Measurements from ENCODE around the gene OR10G2.
"Not testable (repeated sequence)": the region's sequence is repeated elsewhere in the genome, so short reads cannot be mapped to it uniquely, and the experiment has no call there.

The OR10G2 gene, protein sequence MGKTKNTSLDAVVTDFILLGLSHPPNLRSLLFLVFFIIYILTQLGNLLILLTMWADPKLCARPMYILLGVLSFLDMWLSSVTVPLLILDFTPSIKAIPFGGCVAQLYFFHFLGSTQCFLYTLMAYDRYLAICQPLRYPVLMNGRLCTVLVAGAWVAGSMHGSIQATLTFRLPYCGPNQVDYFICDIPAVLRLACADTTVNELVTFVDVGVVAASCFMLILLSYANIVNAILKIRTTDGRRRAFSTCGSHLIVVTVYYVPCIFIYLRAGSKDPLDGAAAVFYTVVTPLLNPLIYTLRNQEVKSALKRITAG

DNA sequence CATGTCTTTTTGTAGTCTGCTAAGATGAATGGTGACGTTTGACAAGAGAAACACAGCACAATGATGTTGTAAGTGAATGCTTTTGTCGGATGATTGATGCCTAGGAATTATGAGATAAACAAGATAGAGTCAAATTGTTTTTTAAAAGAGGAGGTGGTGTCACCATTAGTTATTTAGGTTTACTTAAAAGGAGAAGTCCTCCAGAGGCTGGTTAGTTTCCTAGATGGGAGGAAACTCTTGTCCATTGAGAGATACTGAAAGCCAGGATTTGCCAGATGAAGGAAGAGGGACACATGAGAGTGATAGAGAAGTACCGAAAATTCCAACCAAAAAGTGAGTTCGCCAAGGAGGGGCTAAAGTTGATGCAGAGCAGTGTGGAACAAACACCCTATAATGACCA lies at the start of gene OR10G2:
TSS of gene OR10G2 (minus strand) at position 101 of the 400 bp plus-strand sequence. CDS start at position 3, 98 bp downstream.
- DNase-seq (ENCODE audit: low read depth in 2 of 2) = no peak

DNA sequence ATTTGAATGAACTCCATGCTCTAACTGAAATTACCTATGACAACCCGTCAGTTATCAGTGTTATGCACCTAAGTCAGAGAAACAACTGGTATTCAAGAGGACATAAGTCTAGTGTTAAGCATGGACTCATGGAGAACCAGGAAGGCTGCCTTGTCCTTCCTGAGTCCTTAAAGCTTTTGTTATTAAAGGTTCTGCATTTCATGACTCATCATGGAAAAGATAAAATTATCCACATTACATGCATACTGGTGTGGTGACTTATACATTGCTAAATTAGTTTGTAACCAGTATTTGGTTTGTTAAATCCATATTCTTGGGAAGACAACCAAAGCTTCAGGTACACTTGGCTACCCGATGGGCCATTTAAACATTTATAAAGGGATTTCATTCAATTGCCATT lies 45.3 kb upstream of the OR10G2 start:
- no peak for DNase-seq (ENCODE audit: low read depth in 2 of 2)

DNA sequence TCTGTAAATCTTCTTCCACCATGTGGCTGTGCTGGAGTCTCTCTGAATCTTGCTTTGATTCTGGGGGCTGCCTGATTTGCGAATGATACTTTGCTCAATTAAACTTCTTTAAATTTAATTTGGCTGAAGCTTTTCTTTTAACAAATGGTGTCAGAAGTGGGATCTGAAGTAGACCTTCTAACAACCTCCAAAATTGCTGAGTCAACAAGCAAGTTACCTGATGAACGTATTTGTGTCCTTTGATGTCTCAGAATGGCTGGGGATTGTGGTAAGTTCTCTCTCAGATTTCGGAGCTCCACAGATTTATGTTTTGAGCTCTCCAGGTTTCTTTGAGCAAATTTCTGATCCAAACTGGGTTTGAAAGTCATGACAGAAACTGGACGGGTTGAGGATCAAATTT lies 40.8 kb upstream of the OR10G2 start:
- no peak for DNase-seq (ENCODE audit: low read depth in 2 of 2)

DNA sequence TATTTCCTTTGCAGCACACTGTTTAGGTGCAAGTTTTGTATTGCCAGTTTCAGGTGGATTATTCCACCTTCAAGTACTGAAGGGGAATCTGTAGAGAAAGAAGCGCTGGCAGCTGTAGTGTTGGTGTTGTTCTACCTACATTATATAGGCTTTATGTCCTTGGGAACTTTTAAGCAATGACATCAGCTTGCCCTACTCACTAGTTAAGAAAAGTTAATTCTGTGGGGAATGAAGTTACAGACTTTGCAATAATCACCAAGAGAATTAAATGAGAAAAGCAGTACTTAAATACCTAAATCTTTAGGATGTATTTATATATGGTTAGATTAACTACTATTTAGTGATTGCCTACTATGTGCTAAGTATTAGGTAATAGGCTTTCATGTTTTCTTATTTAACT lies 39.0 kb upstream of the OR10G2 start, which contains the start of gene OR4E1:
TSS of gene OR4E1 (minus strand) at position 101 of the 400 bp plus-strand sequence. CDS start 2,883 bp downstream, outside the sequence.
- no peak for DNase-seq (ENCODE audit: low read depth in 2 of 2)

DNA sequence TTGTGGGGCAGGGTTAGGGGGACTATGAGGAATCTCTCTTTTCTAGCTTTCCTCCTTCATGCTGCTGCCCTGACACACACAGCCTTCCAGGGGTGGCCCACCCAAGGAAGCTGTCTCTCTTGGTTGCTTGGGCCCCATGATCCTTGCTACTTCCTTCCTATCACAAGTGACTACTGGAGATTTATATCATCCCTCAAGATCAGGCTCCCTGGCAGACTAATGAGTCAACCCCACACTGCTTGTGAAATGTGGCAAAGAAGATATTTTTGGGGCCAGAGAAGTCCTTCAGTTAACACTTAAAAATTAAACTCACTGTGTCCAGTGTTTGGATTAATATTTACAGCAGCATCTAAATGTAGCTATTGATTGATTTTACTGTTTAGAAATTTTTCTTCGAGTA lies 37.4 kb upstream of the OR10G2 start:
- DNase-seq (ENCODE audit: low read depth in 2 of 2) = no peak

DNA sequence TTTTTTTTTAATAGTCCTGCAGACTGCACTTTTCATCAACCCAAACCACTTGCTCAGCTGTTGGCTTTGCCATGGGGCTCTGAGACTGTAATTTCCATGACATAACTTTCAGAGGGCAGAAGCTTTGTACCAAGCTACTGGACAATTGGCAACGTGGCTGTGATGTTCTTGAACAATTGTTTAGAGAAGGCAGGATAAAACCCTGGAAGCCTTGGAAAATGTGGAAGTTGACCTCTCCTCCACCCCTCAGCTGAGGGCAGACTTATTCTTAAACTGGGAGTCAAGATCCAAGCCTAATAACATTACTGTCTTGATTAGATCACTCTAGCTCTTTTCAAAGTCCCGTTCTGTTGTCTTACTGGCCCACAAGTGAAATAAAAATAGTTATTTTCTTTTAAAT lies 36.6 kb upstream of the OR10G2 start:
- no peak for DNase-seq (ENCODE audit: low read depth in 2 of 2)

DNA sequence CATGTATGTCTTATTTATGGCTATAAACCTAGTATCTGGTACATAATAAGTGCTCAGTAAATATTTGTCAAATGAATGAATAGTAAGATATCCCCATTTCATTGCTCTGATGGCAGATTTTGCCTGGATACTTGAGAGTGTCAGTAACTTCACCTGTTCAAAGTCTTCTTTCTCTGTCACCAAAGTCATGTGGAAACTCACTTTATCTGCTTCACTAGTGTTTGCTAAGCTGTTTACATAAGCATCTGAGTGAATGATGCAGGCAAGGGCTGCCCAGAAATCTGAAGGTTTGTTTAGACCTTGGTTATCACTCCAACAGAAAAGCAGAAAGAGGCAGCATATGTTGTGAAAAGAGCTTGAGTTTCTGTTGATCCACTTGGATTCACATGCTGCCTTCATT lies 34.5 kb upstream of the OR10G2 start:
- DNase-seq (ENCODE audit: low read depth in 2 of 2) = no peak

DNA sequence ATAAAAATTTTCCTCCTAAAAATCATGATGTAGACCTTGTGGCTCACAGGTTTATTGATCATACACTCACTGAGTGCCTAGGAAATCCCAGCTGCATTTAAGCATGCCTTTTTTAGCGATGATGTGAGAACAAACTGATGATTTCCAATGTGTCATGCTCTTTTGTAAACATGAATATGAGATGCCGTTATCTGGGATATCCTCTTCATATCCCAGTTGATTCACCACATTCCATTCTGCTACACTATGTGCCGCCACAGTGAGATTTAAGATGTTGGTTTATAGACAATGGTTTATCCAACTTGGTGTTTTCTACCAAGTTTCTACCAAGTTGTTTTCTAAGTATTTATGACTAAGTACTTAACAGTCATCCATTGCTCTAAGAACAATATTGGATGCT lies 33.6 kb upstream of the OR10G2 start:
- DNase-seq (ENCODE audit: low read depth in 2 of 2) = no peak

DNA sequence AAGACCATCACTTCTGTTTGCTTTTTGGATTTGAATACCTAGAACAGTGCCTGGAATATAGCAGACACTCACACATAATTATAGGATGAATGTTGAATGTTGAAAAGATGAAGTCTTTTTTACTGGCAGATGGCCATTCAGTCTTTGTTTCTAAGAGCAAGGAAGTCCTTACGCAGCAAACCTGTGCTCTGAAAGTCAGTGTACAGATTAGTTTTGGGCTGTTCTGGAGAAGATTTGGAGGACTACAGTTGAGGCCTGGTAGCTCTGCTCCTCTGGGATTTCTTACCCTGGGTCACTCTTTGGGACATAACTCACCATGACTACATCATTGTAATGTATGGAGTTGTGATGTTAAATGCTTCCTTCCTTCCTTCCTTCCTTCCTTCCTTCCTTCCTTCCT lies 22.2 kb upstream of the OR10G2 start:
- DNase-seq (ENCODE audit: low read depth in 2 of 2) = no peak

DNA sequence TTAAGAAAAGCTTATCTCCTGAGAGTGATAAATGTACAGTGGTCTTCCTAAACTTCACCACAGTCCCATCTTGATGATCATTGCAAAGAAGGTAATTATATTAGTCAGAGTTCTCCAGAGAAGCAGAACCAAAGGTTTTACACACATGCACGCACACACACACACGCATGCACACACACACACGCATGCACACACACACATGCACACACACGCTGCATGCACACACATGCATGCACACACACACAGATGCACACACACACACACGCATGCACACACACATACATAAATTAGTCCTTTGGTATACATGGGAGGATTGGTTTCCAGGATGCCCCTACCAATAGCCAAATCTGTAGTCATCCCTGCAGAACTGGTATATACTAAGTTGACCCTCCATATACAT lies 19.5 kb upstream of the OR10G2 start:
- DNase-seq (ENCODE audit: low read depth in 2 of 2) = no peak

DNA sequence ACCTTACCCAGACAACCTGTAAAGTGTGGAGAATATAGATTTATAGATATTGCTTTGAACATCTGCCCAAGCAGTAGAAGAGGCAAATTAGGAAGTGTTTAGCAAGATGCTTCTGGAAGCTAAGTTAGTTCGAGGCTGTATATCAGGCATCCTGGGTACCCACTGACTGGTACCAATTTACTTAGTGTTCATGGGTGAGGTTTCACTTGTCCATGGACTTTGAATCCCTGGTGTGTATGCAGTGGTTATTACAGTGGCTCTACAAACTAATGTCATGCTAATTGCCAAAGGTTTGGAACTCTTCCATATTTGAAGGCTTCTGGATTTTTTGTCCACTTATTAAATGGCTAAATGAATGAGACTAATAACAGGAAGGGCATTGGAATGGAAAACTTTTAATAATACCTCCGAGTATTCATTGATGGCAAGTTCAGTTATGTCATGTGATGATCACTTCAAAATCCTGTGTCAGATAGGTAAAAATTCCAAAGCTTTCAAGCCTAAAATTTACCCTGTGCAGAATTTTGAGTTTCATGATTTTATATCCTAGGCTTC lies 18.7 kb upstream of the OR10G2 start, which contains the start of gene OR4E2:
TSS of gene OR4E2 (plus strand) at position 505 of the 555 bp plus-strand sequence. CDS start 11,248 bp downstream, outside the sequence.
- no peak for DNase-seq (ENCODE audit: low read depth in 2 of 2)

DNA sequence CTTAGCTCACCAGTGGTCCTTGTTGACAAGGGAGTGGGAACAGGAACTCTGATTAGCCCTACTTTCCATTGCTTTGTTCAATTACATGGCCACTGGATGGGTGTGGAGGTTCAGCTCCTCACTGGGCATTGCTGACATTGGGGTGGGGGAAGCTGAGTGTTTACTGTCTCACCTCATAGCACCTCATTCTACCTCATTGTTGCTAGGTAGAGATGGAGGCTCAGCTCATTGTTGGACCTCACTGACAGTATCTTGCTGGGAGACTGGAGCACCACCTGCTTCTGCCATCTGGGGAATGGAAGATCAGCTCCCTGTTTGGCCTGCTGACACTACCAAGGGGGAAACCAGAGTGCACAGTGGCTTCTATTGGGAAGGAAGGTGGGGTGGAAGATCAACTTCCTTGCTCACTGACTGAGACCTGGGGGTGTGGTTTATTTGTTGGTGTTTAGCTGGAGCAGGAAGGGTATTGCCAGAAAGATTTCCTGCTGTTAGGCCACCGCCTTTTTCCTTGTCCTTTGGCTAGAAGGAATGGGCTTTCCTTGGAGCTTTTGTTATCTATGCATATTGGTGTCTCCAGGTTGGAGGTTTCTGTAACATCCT lies 17.6 kb upstream of the OR10G2 start:
- DNase-seq (ENCODE audit: low read depth in 2 of 2) = no peak

DNA sequence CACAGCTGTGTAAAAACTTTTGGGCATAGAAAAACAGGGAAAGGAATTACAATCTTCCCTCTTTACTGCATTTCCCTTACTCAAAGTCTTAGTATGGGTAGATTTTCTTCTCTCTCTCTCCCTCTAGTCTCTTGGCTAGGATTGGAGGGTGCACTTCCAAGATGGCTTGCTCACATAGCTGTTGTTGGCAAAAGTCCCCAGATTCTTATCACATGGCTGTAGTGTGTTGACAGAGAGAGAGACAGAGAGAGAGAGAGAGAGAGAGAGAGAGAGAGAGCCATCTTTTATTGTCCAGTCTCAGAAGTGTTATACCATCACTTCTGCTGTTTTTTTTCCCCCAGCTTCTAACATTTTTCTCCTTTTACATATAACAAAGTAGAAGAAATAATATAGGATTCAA lies 12.6 kb upstream of the OR10G2 start:
- no peak for DNase-seq (ENCODE audit: low read depth in 2 of 2)

DNA sequence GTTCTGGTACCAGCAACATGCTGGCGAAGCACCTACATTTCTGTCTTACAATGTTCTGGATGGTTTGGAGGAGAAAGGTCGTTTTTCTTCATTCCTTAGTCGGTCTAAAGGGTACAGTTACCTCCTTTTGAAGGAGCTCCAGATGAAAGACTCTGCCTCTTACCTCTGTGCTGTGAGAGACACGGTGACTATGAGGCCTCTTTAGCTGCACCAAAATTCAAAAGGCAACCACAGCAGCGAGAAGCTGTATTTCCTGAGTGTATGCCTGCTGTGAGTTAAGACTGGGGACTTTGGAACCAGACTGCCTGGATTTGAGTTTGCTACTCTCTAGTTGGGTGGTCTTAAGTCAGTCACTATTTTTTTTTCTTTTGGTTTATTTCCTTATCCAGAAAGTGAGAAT lies 8.7 kb upstream of the OR10G2 start:
- no peak for DNase-seq (ENCODE audit: low read depth in 2 of 2)

DNA sequence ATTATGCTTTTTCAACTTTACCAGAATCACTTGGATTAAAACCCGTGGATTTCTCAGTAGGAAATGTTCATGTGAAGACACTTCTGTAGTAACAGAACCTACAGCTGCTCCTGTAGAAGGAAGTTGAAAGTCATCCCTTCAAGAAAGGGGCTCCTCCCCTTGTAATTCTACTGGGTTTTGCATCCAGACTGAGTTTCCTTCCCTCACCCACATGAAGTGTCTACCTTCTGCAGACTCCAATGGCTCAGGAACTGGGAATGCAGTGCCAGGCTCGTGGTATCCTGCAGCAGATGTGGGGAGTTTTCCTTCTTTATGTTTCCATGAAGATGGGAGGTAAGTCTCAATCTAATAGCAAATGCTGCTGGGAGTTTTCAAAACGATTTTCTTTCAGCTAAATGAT lies 7.9 kb upstream of the OR10G2 start:
- no peak for DNase-seq (ENCODE audit: low read depth in 2 of 2)

DNA sequence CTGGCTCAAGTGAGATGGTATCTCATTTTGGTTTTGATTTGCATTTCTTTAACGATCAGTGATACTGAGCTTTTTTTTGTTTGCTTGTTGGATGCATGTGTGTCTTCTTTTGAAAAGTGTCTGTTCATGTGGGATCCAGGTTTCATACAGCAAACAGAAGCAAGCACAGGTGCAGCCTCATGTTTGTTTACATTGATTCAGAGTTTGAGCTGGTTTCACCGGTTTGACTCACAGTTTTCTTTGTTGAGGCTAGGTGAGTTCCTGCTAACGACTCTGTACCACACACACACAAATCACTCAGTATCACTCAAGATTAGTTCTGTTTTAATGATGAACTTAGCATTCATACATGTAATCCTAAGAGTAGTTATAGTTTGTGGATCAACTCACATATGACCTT lies 3.7 kb downstream of the OR10G2 start:
- DNase-seq (ENCODE audit: low read depth in 2 of 2) = no peak

DNA sequence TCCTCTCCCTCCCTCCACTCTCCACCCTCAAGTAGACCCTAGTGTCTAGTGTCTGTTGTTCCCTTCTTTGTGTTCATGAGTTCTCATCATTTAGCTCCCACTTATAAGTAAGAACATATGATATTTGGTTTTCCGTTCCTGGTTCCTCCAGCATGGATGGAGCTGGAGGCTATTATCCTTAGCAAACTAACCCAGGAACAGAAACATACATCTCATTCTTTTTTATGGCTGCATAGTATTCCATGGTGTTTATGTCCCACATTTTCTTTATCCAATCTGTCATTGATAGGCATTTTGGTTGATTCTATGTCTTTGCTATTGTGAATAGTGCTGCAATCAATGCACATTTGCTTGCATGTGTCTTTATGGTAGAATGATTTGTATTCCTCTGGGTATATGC lies 4.2 kb downstream of the OR10G2 start:
- DNase-seq (ENCODE audit: low read depth in 2 of 2) = not testable (repeated sequence)

DNA sequence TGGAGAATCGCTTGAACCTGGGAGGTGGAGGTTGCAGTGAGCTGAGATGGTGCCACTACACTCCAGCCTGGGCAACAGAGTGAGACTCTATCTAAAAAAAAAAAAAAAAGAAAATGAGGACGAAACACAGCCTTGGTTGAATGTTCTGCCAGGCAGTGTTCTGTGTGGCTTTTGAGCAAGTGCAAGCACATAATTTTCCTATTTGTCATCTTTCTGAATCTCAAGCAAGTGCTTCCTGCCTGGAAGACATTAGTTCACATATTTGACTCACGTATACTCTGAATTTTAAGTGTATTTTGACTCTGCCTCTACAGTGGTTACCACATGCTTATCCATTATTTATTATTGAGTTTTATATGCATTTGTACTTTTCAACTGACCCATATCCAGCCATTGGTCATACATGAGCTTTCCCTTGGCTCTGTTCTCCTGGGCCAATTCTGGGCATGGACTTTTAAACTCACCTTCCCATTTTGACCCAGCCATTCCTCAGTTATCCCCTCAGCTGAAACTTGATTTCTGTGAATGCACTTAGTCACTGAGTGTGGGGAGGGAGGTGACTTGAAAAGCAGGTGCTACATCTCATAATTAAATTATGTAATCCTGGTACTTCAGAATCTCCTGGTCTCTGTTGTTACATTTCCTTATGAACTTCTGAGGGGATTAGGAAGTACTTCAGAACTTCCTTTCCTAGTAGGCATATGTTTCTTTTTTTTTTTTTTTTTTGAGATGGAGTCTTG lies 8.1 kb downstream of the OR10G2 start:
- DNase-seq (ENCODE audit: low read depth in 2 of 2) = no peak

DNA sequence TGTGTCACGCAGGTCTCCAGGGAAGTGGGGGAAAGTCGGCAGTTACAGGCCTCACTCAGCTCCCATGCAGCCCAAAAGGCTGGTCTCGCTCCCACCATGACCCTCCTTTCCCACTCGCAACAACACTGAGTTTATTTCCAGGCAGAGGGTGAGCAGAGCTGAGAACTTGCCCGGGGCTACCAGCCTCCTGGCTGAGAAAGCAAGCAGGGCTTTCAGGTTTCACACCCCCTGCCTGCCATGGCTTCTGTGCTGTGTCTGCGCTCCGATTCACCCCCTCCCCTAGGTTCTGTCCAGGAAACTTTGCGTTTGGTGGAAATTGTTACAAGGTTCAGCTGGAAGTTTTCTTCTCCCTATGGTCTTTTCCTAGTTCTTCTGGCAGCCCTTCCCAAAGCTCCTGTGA lies 17.1 kb downstream of the OR10G2 start:
- no peak for DNase-seq (ENCODE audit: low read depth in 2 of 2)

DNA sequence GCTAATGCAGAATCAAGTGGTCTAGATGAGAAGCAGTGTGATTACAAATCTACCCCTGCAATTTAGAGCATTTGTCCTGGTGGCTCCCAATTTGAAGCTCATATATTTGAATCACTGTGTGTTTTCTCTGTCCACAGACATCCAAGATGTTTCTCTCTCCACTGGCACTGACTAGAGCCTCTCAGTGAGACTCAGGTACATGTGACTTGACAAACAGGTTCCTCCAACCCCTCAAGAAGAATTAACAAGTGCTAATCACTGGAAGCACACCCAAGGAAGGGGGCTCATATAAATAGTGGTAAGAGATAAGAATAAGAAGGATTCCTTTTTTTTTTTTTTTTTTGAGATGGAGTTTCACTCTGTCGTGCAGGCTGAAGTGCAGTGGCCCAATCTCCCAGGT lies 20.5 kb downstream of the OR10G2 start:
- no peak for DNase-seq (ENCODE audit: low read depth in 2 of 2)

DNA sequence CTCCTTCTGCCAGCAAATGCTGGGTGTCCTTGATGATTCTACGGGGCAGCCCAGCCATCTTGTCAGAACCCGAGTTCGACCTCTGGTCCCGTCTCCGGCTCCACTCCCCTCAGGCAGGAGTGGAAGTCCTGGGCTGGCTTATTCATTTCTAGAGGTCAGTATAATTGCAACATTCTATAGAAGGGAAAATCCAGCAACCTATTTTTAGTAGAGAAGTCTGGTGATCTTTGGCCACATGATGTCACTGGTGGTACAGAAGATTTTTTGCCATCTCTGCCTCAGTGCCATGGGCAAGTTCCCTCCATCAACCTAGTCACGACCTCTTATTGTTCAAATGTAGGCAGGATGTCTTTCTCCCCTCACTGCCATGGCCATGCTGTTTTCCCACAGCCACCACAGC lies 22.4 kb downstream of the OR10G2 start:
- no peak for DNase-seq (ENCODE audit: low read depth in 2 of 2)

DNA sequence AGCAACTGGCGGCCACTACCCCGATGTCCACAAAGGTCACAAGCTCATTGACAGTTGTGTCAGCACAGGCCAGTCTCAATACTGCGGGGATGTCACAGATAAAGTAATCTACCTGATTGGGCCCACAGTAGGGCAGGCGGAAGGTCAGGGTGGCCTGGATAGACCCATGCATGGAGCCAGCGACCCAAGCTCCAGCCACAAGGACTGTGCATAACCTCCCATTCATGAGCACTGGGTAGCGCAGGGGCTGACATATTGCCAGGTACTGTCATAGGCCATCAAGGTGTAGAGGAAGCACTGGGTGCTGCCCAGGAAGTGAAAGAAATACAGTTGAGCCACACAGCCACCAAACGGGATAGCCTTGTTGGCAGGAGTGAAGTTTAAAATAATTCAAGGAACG lies 32.6 kb downstream of the OR10G2 start:
- DNase-seq (ENCODE audit: low read depth in 2 of 2) = not testable (repeated sequence)

DNA sequence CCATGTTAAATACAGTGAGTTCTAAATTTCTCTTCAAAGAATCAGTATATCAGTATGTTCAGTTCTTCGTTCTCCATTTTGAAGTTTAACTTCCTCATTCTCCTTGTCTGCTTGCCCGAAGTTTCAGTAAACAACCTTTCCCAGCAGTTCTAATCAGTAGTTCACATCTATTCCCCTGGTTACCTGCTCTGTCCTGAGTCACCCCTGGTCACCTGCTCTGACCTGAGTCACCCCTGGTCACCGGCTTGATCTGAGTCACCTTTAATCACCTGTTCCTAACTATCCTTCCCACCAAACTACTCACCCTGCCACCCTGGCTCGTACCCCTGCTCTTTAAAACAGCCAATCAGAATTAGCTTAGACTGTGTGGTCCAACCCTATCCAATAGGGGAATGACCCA lies 45.4 kb downstream of the OR10G2 start:
- no peak for DNase-seq (ENCODE audit: low read depth in 2 of 2)
